B cell (primary cell): ENCODE measurements around the gene SPECC1. TPM values are rescaled to one million over a fixed set of nuclear protein-coding genes. Genes with fewer than 3 reads are reported as not detected.

Source experiments
- ATAC-seq: fragments of 200-7000 bp; cut with Tn5 transposase; one replicate; pipeline ENCODE4 v1.10.0; 2021; ENCODE audit warnings: low read depth, mild to moderate bottlenecking, moderate number of reproducible peaks, moderate library complexity
- CTCF ChIA-PET: fragments of 350-600 bp; sonication (Branson Sonifier 250); formaldehyde crosslinking; loops from one replicate; lab custom pipeline; 2021; ENCODE audit warnings: antibody characterized with exemption, inconsistent platforms; lab: Charles Lee
- POLR2A ChIA-PET: fragments of 350-600 bp; sonication (Branson Sonifier 250); formaldehyde crosslinking; loops from one replicate; lab custom pipeline; 2021; ENCODE audit warnings: antibody characterized with exemption; lab: Charles Lee
- DNase-seq: peaks from one replicate; pipeline ENCODE4 v3.0.0; 2013
- H2AFZ ChIP-seq: 2 replicates; pipeline ENCODE4 v1.6.1; 2012; ENCODE audit warnings: mild to moderate bottlenecking, low read depth, low read length; ENCODE audit not compliant: insufficient read depth, poor library complexity, severe bottlenecking
- H3K27ac ChIP-seq, 2 donors: 1 replicate in 1 of 2; 2 replicates in 1 of 2; pipeline ENCODE4 v1.5.1; 2012 to 2013; ENCODE audit warnings: low read length in 2 of 2, mild to moderate bottlenecking in 2 of 2, moderate library complexity in 1 of 2
- H3K27me3 ChIP-seq, 4 experiments: fragments of 200-600 bp in 1 of 4; sonication (generic) in 1 of 4; replicated peaks in 1 of 4; 1 replicate in 2 of 4; 2 replicates in 2 of 4; pipeline versions ENCODE4 v1.6.1 to v1.7.0; 2013 to 2016; ENCODE audit warnings: low read length in 3 of 4, mild to moderate bottlenecking in 2 of 4, mixed read lengths in 1 of 4, moderate library complexity in 1 of 4; ENCODE audit not compliant: insufficient read depth in 4 of 4, control insufficient read depth in 3 of 4; ENCODE audit errors: control extremely low read depth in 1 of 4
- H3K36me3 ChIP-seq, 2 experiments: replicated peaks in 1 of 2; 1 replicate in 1 of 2; 2 replicates in 1 of 2; pipeline versions ENCODE4 v1.6.1 to v1.7.1; 2013; ENCODE audit warnings: low read length in 1 of 2; ENCODE audit not compliant: insufficient read depth in 2 of 2, control insufficient read depth in 1 of 2; ENCODE audit errors: control extremely low read depth in 1 of 2, extremely low read depth in 1 of 2
- H3K4me1 ChIP-seq, 2 donors: fragments of 200-600 bp in 1 of 2; sonication (generic) in 1 of 2; 1 replicate in 1 of 2; 2 replicates in 1 of 2; pipeline versions ENCODE4 v1.5.1 to v1.6.1; 2013 to 2017; ENCODE audit warnings: low read length in 2 of 2; ENCODE audit not compliant: control insufficient read depth in 2 of 2, insufficient read depth in 2 of 2
- H3K4me2 ChIP-seq: replicated peaks from 2 replicates; pipeline ENCODE3; 2012; ENCODE audit warnings: mild to moderate bottlenecking, low read depth, low read length; ENCODE audit not compliant: poor library complexity, severe bottlenecking
- H3K4me3 ChIP-seq, 5 experiments: fragments of 200-600 bp in 1 of 5; sonication (generic) in 1 of 5; 1 replicate in 3 of 5; 2 replicates in 2 of 5; pipeline versions ENCODE4 v1.5.1 to v1.7.0; 2011 to 2016; ENCODE audit warnings: low read length in 4 of 5, mild to moderate bottlenecking in 4 of 5, low read depth in 2 of 5, control low read depth in 1 of 5, moderate library complexity in 1 of 5; ENCODE audit not compliant: insufficient read depth in 1 of 5; ENCODE audit errors: control extremely low read depth in 1 of 5, extremely low read depth in 1 of 5
- H3K79me2 ChIP-seq: fragments of 200-600 bp; sonication (generic); one replicate; pipeline ENCODE4 v1.6.0; 2016; ENCODE audit warnings: low read length; ENCODE audit not compliant: control insufficient read depth, insufficient read depth
- H3K9ac ChIP-seq: fragments of 200-600 bp; sonication (generic); 2 replicates; pipeline ENCODE4 v1.6.1; 2017; ENCODE audit warnings: mild to moderate bottlenecking, low read length, moderate library complexity
- H3K9me3 ChIP-seq, 3 donors: one replicate each; pipeline versions ENCODE4 v1.6.1 to v1.7.1; 2013; ENCODE audit warnings: low read length in 2 of 3; ENCODE audit not compliant: control insufficient read depth in 2 of 3, insufficient read depth in 1 of 3; ENCODE audit errors: control extremely low read depth in 1 of 3
- H4K20me1 ChIP-seq: 2 replicates; pipeline ENCODE4 v1.6.0; 2012; ENCODE audit warnings: mild to moderate bottlenecking, low read length; ENCODE audit not compliant: insufficient read depth, control insufficient read depth, poor library complexity, severe bottlenecking
- H3K27ac Mint-ChIP-seq: one replicate; pipeline ENCODE4 v1.8.0; 2021; ENCODE audit warnings: mixed read lengths
- H3K27me3 Mint-ChIP-seq: one replicate; pipeline ENCODE4 v1.8.0; 2021; ENCODE audit warnings: mixed read lengths
- H3K4me1 Mint-ChIP-seq: one replicate; pipeline ENCODE4 v1.8.0; 2021; ENCODE audit warnings: mixed read lengths
- H3K4me3 Mint-ChIP-seq: one replicate; pipeline ENCODE4 v1.8.0; 2021; ENCODE audit warnings: mixed read lengths
- H3K9me3 Mint-ChIP-seq: one replicate; pipeline ENCODE4 v1.8.0; 2022; ENCODE audit warnings: mixed read lengths; ENCODE audit not compliant: insufficient read depth
- CTCF ChIP-seq: fragments of 200-600 bp; IDR thresholded peaks from one replicate; pipeline ENCODE4 v1.8.0; 2022; ENCODE audit warnings: antibody characterized with exemption, mild to moderate bottlenecking
- EZH2 ChIP-seq: IDR thresholded peaks from 2 replicates; pipeline ENCODE4 v1.6.1; 2012; ENCODE audit warnings: borderline replicate concordance, low read depth, mild to moderate bottlenecking, moderate library complexity, low read length; ENCODE audit not compliant: insufficient read depth, poor library complexity, severe bottlenecking
- WGBS: methylation state at CpG from one replicate; pipeline ENCODE4 v1.1.5; 2013; ENCODE audit warnings: missing lambda C conversion rate; ENCODE audit not compliant: insufficient coverage; 5-methylcytosine and 5-hydroxymethylcytosine counted together
- intact Hi-C: fragments of 100-400 bp; cut with micrococcal nuclease; formaldehyde crosslinking; loops from one replicate; pipeline ENCODE4 v1.10.0; 2022
- polyA plus RNA-seq: library from polyadenylated mRNA; depleted of rRNA; stranded (reverse); fragments of >200 nt; gene quantifications from 2 replicates; pipeline ENCODE4 v1.2.3, GENCODE V29; 2012
- total RNA-seq, 2 donors: library from RNA; stranded (reverse); fragments of 120-200 nt in 1 of 2; gene quantifications; 1 replicate in 1 of 2; 2 replicates in 1 of 2; pipeline versions ENCODE4 v1.2.3 to v1.2.4, GENCODE V29; 2013 to 2022

Gene SPECC1
- total and polyA plus RNA-seq, 2 donors (not counting 1 experiment from before 2014, with no cell fraction given), result 4.6 to 7.4 TPM

- DNase-seq (no peak), ATAC-seq (no peak)
- no peaks in the 10 kb centered on the region for H3K4me1 ChIP-seq
- no peak overlapping the region for H3K4me3 ChIP-seq
- no peaks in the 10 kb centered on the region for H3K79me2 ChIP-seq
- no peaks in the 10 kb centered on the region for H3K27me3 Mint-ChIP-seq
- peaks cover 3% of the 10 kb centered on the region for H3K9me3 Mint-ChIP-seq
- ChIA-PET POLR2A (no interaction called here), CTCF (no interaction called here)
- H4K20me1 ChIP-seq, result no peaks in the 10 kb centered on the region
- no peak overlapping the region for H3K9ac ChIP-seq
- no peak overlapping the region for H3K27ac Mint-ChIP-seq
- TF ChIP-seq CTCF (no peak), EZH2 (no peak)
- H3K4me1 Mint-ChIP-seq, result peaks cover 3% of the 10 kb centered on the region
- H3K9me3 ChIP-seq, result peaks cover 0 to 5% (median 0%) of the 10 kb centered on the region in 3 donors
- intact Hi-C loops, result no loop called here
- H2AFZ ChIP-seq, result no peak overlapping the region
- H3K27me3 ChIP-seq, result no peaks in the 10 kb centered on the region
- H3K4me2 ChIP-seq, result no peak overlapping the region
- no peak overlapping the region for H3K27ac ChIP-seq
- no peaks in the 10 kb centered on the region for H3K36me3 ChIP-seq
- H3K4me3 Mint-ChIP-seq, result no peak overlapping the region
Observed at GRCh38 chr17:20213449-20213848, 204.3 kb downstream of the SPECC1 start.

GRCh38 chr17:20214794-20215193 is 205.6 kb downstream of the SPECC1 start:
- POLR2A ChIA-PET, result no interaction called here
- H4K20me1 ChIP-seq, result no peaks in the 10 kb centered on the region
- no peak for DNase-seq
- H3K36me3 ChIP-seq, result no peaks in the 10 kb centered on the region
- H3K79me2 ChIP-seq, result no peaks in the 10 kb centered on the region
- no peaks in the 10 kb centered on the region for H3K27me3 ChIP-seq
- CTCF ChIA-PET, result no interaction called here
- Mint-ChIP-seq H3K27me3 (no peaks in the 10 kb centered on the region), H3K4me1 (peaks cover 3% of the 10 kb centered on the region), H3K9me3 (peaks cover 3% of the 10 kb centered on the region), H3K4me3 (no peak overlapping the region), H3K27ac (no peak overlapping the region)
- H3K4me1 ChIP-seq, result no peaks in the 10 kb centered on the region
- TF ChIP-seq CTCF (no peak), EZH2 (no peak)
- WGBS, result 92% methylated on average over 6 of the region's 8 CpGs
- no peak overlapping the region for H2AFZ ChIP-seq
- ATAC-seq, result no peak
- H3K9ac ChIP-seq, result no peak overlapping the region
- H3K4me2 ChIP-seq, result no peak overlapping the region
- H3K9me3 ChIP-seq, result peaks cover 0 to 5% (median 0%) of the 10 kb centered on the region in 3 donors
- no peak overlapping the region for H3K27ac ChIP-seq
- intact Hi-C loops, result no loop called here
- H3K4me3 ChIP-seq, result no peak overlapping the region
